Ovary (tissue), 3 donors: Measurements from ENCODE around the gene ALOX5AP.

Experiments
- CTCF ChIP-seq, 3 donors: fragments of 450-650 bp in 2 of 3; fragments of 200-600 bp in 1 of 3; IDR thresholded peaks; one replicate each; pipeline versions ENCODE4 v1.5.1 to v1.8.0; 2016 to 2022; ENCODE audit warnings: antibody characterized with exemption in 3 of 3, mild to moderate bottlenecking in 1 of 3
- EP300 ChIP-seq: sonication (generic); formaldehyde crosslinking; IDR thresholded peaks from one replicate; pipeline ENCODE4 v1.6.1; 2017; ENCODE audit warnings: antibody characterized with exemption
- POLR2A ChIP-seq: fragments of 450-650 bp; IDR thresholded peaks from one replicate; pipeline ENCODE4 v1.6.1; 2017; ENCODE audit warnings: antibody characterized with exemption, mild to moderate bottlenecking, moderate library complexity
- donor health status: DM: no; HTN: no; CAD: no.

GRCh38 chr13:30757026-30757742 is 21.8 kb downstream of the ALOX5AP start:
- TF ChIP-seq CTCF (IDR thresholded peaks at IDR 0.05) (no peak), POLR2A (no peak), EP300 (no peak)
